ENCODE results near the gene RTL10. TPM values are rescaled to one million over a fixed set of nuclear protein-coding genes. Genes with fewer than 3 reads are reported as not detected.

Gene RTL10
- total RNA-seq, 1 experiment from 2014 or later = 26.7 TPM

DNA sequence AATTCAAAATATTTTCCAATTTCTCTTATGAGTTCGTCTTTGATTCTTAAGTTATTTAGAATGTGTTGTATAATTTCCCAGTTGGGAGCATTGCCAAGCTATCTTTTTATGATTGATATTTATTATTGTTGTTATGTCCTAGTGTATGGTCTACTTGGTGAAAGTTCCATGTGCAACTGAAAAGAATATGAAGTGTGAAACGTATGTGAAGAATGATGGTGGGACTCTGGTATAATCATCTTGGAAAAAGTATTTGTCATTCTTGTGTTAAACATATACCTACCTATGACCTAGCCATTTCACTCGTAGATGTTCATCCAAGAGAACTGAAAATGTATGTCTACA, 12.0 kb upstream of the RTL10 start:
- in situ Hi-C loops (cut with HindIII; ENCODE audit: low pct_unique_long_range_greater_than_20kb, low sequenced_read_pairs) = no loop called here
- POLR2A ChIA-PET = no interaction called here

DNA sequence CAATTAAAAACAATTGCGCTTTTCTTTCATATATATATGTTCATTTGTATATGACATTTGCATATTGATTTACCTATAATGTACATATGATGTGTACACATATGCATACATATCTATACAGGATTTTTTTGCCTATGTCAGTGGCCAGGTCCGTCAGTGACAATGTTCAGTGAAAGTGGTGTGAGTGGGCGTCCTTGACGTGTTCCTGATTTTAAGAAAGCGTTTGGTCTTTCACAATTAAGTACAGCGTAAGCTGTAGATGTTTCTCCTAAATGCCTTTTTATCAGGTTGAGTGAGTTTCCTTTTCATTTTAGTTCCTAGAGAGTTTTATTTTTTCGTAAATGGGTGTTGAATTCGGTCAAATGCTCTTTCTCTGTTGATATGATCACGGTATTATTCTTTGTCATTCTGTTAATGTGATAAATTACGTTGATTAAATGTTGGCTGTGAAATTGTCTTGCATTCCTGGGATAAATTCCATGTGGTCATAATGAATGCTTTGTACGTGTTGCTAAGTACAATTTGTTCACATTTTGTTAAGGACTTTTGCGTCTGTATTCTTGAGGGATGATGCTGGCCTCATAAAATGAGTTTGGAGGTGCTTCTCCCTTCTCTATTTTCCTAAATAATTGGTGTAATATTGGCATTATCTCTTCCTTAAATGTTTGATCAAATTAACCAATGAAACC, 10.6 kb upstream of the RTL10 start:
- peak overlapping the region; percentile 52; the same call in 1 of the 2 replicates for H3K27ac ChIP-seq (ENCODE audit: low read length)
- ChIA-PET CTCF (no interaction called here), POLR2A (interaction anchor here (0.9 kb wide), 1 partner anchor 15 kb away, joined by 3 read pairs; no protein-coding TSS in a partner anchor)
- TF ChIP-seq TCF7L2 (IDR thresholded peaks at IDR 0.05; ENCODE audit: low read depth, low read length) (no peak), SIN3A (IDR thresholded peaks at IDR 0.05; ENCODE audit: borderline replicate concordance, insufficient read depth, low read depth, low read length) (no peak), POLR2AphosphoS5 (IDR thresholded peaks at IDR 0.05; ENCODE audit: low read depth, low read length) (no peak)
- TF ChIP-seq, protein P1, sequence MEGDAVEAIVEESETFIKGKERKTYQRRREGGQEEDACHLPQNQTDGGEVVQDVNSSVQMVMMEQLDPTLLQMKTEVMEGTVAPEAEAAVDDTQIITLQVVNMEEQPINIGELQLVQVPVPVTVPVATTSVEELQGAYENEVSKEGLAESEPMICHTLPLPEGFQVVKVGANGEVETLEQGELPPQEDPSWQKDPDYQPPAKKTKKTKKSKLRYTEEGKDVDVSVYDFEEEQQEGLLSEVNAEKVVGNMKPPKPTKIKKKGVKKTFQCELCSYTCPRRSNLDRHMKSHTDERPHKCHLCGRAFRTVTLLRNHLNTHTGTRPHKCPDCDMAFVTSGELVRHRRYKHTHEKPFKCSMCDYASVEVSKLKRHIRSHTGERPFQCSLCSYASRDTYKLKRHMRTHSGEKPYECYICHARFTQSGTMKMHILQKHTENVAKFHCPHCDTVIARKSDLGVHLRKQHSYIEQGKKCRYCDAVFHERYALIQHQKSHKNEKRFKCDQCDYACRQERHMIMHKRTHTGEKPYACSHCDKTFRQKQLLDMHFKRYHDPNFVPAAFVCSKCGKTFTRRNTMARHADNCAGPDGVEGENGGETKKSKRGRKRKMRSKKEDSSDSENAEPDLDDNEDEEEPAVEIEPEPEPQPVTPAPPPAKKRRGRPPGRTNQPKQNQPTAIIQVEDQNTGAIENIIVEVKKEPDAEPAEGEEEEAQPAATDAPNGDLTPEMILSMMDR (IDR thresholded peaks at IDR 0.05) = no peak
- TF ChIP-seq, protein P2, sequence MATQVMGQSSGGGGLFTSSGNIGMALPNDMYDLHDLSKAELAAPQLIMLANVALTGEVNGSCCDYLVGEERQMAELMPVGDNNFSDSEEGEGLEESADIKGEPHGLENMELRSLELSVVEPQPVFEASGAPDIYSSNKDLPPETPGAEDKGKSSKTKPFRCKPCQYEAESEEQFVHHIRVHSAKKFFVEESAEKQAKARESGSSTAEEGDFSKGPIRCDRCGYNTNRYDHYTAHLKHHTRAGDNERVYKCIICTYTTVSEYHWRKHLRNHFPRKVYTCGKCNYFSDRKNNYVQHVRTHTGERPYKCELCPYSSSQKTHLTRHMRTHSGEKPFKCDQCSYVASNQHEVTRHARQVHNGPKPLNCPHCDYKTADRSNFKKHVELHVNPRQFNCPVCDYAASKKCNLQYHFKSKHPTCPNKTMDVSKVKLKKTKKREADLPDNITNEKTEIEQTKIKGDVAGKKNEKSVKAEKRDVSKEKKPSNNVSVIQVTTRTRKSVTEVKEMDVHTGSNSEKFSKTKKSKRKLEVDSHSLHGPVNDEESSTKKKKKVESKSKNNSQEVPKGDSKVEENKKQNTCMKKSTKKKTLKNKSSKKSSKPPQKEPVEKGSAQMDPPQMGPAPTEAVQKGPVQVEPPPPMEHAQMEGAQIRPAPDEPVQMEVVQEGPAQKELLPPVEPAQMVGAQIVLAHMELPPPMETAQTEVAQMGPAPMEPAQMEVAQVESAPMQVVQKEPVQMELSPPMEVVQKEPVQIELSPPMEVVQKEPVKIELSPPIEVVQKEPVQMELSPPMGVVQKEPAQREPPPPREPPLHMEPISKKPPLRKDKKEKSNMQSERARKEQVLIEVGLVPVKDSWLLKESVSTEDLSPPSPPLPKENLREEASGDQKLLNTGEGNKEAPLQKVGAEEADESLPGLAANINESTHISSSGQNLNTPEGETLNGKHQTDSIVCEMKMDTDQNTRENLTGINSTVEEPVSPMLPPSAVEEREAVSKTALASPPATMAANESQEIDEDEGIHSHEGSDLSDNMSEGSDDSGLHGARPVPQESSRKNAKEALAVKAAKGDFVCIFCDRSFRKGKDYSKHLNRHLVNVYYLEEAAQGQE (IDR thresholded peaks at IDR 0.05; ENCODE audit: insufficient read depth in 1 of 2, low read depth in 2 of 2, low read length in 1 of 2) = no peak
- ATAC-seq (no peak), DNase-seq (ENCODE audit: low read depth, low spot score) (no peak)
- BruUV-seq (replicated peaks) = no TSS peak
- no peaks in the 10 kb centered on the region for H3K9me3 ChIP-seq (ENCODE audit: control insufficient read depth, insufficient read depth, low read depth, low read length)
- no peaks in the 10 kb centered on the region for H3K27me3 ChIP-seq (ENCODE audit: control insufficient read depth, insufficient read depth, low read length)
- intact Hi-C loops (cut with micrococcal nuclease; ENCODE audit: unreplicated experiment) = no loop called here
- no peaks in the 10 kb centered on the region; the same call in 1 of the 2 replicates for H3K4me1 ChIP-seq (ENCODE audit: control insufficient read depth, insufficient read depth, low read length)
- no peak overlapping the region for H3K4me3 ChIP-seq (ENCODE audit: low read depth in 2 of 2, low read length in 2 of 2)
- in situ Hi-C loops (cut with HindIII; ENCODE audit: low pct_unique_long_range_greater_than_20kb, low sequenced_read_pairs) = no loop called here
- H3K36me3 ChIP-seq (ENCODE audit: control insufficient read depth, insufficient read depth, low read length) = no peaks in the 10 kb centered on the region

More for the DNA sequence above, 12.0 kb upstream of the RTL10 start:
- ATAC-seq (no peak), DNase-seq (ENCODE audit: low read depth, low spot score) (no peak)
- intact Hi-C loops (cut with micrococcal nuclease; ENCODE audit: unreplicated experiment) = no loop called here
- CTCF ChIA-PET = interaction anchor here (0.8 kb wide), 1 partner anchor 10 kb away, joined by 3 read pairs; no protein-coding TSS in a partner anchor
- Histone ChIP-seq H3K4me1 (ENCODE audit: control insufficient read depth, insufficient read depth, low read length) (no peaks in the 10 kb centered on the region; the same call in 1 of the 2 replicates), H3K27me3 (ENCODE audit: control insufficient read depth, insufficient read depth, low read length) (no peaks in the 10 kb centered on the region), H3K9me3 (ENCODE audit: control insufficient read depth, insufficient read depth, low read depth, low read length) (no peaks in the 10 kb centered on the region), H3K36me3 (ENCODE audit: control insufficient read depth, insufficient read depth, low read length) (no peaks in the 10 kb centered on the region), H3K27ac (ENCODE audit: low read length) (no peak overlapping the region), H3K4me3 (ENCODE audit: low read depth in 2 of 2, low read length in 2 of 2) (no peak overlapping the region)
- TF ChIP-seq, protein P1 (IDR thresholded peaks at IDR 0.05) = no peak
- TF ChIP-seq, protein P2 (IDR thresholded peaks at IDR 0.05; ENCODE audit: insufficient read depth in 1 of 2, low read depth in 2 of 2, low read length in 1 of 2) = no peak
- no peak for TF ChIP-seq TCF7L2 (IDR thresholded peaks at IDR 0.05; ENCODE audit: low read depth, low read length)
- no peak for TF ChIP-seq SIN3A (IDR thresholded peaks at IDR 0.05; ENCODE audit: borderline replicate concordance, insufficient read depth, low read depth, low read length)
- no peak for TF ChIP-seq POLR2AphosphoS5 (IDR thresholded peaks at IDR 0.05; ENCODE audit: low read depth, low read length)
- no TSS peak for BruUV-seq (replicated peaks)
